GM18907 (cell line): ENCODE measurements around the gene GNB4.

ENCODE experiments used
- ATAC-seq: cut with Tn5 transposase; IDR thresholded peaks from one replicate; pipeline ENCODE4 v1.9.1; 2021; ENCODE audit warnings: mild to moderate bottlenecking, moderate library complexity; ENCODE audit not compliant: unreplicated experiment

GNB4 gene

GRCh38 chr3:179369621-179370020 lies 81.6 kb downstream of the GNB4 start:
- ATAC-seq = no peak

- ATAC-seq = no peak
Measured at GRCh38 chr3:179363332-179363731, 87.9 kb downstream of the GNB4 start.

- no peak for ATAC-seq
Measured at GRCh38 chr3:179355996-179356395, 95.3 kb downstream of the GNB4 start.

GRCh38 chr3:179348325-179349013 lies 102.8 kb downstream of the GNB4 start:
- peak; percentile 69 for ATAC-seq

DNA sequence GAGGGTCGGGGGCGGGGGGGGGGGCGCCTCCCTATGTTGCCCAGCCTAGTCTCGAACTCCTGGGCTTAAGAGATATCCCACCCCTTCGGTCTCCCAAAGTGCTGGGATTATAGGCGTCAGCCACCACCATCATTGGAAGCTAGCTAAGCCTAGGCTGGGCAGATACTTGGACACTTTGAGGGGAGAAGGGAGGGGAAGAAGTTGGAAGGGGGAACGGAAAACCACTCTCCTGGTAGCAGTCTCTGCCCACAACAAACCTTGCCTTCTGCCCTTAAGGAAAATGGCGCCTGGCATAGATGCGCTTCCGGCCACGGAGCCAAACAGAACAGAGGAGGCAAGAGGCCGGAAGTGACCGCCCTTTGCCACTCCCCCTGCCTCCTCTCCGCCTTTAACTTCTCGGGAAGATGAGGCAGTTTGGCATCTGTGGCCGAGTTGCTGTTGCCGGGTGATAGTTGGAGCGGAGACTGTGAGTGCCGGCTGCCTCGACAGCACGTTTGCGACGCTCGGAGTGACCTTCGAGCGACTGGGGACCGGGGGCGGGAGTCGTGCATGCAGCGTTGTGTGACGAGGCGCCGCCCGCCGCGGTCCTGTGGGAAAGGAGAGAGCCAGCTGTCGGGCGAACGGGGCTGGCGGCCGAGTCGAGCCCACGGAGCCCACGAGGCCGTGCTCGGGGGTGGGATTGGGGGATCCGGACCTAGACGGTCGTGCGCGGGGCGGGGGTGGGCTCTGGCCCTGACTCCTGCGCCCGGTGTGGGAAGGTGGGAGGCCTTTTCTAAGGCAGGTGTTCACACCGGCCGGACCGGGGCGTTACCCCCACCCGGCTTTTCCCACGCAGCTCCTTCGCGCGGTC lies 103.7 kb downstream of the GNB4 start, which contains the start of gene MFN1:
Gene MFN1, plus strand, starts transcription at position 365 of the 850 bp plus-strand sequence. CDS start 1,143 bp downstream, outside the sequence.
- ATAC-seq = peak; percentile 95
